EH (cell line): ENCODE results near the gene RBMS2.
"Not testable (repeated sequence)": the region's sequence is repeated elsewhere in the genome, so short reads cannot be mapped to it uniquely, and the experiment has no call there.

Experiments used
- DNase-seq: peaks from one replicate; pipeline ENCODE4 v3.0.0-alpha.2; 2015; ENCODE audit warnings: low read depth

RBMS2 gene

GRCh38 chr12:56517854-56518253 is 3.8 kb upstream of the RBMS2 start:
- no peak for DNase-seq

GRCh38 chr12:56518570-56518969 is 3.0 kb upstream of the RBMS2 start:
- DNase-seq = peak; percentile 84

- peak; percentile 40 for DNase-seq
Measured at GRCh38 chr12:56520048-56520447, 1.6 kb upstream of the RBMS2 start.

DNA sequence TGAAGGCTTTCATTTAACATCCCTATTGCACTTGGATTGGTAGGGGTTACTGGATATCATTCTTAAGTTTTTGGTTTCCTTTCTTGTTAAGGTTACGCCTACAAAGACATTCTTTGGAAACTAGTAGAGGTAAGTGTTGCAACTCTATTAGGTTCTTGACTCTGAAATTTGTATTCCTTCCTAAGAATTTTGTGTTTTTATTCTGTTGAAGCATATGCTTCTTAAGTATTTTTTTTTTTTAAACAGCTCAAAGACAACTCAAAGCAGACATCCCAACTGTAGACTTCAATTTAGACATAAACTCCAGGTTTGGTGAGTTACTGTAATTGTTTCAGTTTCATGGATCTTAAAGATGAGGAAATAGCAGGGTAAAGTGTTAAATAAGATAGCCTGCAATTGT is 1.1 kb upstream of the RBMS2 start:
- peak; percentile 13 for DNase-seq

GRCh38 chr12:56521209-56521589 is 421 bp upstream of the RBMS2 start:
- no peak for DNase-seq

DNA sequence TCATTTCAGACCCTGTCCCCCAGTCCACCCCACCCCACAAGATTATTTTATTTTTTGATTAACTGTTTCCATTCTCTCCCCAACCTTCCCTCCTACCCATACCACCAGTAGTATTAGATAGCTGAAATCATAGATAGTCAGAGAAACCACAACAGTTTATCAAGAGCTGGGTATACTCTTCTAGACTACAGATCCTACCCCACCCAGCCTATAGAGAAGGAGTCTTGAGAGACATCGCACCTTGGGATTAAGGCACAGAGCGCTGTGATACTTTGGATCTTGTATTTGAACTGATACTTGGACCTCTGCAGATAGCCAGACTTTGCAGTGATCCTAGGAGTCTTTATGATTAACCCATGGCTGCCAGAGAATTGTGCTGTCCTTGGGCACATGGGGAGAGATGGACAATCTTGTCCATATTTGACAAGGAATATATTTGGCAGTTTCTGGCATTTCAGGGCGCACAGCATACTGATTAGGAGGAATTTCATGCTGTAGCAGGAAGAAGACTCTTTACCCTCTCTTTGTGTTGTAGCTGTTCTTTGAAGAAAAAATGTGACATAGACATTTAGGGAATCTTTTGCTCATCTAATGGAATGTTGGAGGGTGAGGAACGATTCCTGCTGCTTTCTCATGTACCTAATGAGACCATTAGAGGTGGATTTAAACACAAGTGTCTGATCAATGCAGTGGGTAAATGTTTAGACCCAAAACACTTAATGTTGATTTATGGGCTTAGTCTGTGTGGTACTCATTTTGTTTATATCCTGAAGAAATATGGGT is 982 bp downstream of the RBMS2 start:
- peak; percentile 73 for DNase-seq

GRCh38 chr12:56528846-56529245 is 7.2 kb downstream of the RBMS2 start:
- peak; percentile 27 for DNase-seq

- DNase-seq = peak; percentile 20
Measured at GRCh38 chr12:56529656-56530055, 8.0 kb downstream of the RBMS2 start.

GRCh38 chr12:56530390-56531055 is 8.9 kb downstream of the RBMS2 start:
- DNase-seq = no peak

DNA sequence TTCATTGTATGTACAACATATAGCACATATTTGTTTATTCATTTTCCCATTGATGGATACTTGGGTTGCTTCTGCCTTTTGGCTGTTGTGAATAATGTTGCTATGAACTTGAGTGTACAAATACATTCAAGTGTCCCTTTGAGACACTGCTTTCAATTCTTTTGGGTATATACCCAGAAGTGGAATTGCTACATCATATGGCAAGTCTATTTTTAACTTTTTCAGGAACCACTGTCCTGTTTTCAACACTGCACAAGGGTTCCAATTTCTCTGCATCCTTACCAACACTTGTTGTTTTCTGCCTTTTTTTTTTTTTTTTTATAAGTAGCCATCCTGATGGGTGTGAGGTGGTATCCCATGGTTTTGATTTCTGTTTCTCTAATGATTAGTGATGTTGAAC is 15.9 kb downstream of the RBMS2 start:
- no peak for DNase-seq

GRCh38 chr12:56541631-56542030 is 20.0 kb downstream of the RBMS2 start:
- DNase-seq = no peak

DNA sequence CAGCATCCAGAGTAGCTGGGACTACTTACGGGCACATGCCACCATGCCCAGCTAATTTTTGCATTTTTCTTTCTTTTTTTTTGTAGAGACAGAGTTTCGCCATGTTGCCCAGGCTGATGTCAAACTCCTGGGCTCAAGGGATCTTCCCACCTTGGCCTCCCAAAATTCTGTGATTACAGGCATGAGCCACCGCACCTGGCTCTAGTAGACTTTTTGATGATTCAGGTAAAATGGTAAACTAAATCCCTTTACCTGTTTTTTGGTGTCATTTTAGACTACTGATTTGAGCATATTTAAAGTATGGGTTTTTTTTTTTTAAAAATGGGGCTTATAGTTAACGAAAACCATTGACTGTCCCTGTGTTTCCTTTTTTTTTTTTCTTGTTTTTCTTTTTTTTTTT is 20.5 kb downstream of the RBMS2 start:
- DNase-seq = no peak

DNA sequence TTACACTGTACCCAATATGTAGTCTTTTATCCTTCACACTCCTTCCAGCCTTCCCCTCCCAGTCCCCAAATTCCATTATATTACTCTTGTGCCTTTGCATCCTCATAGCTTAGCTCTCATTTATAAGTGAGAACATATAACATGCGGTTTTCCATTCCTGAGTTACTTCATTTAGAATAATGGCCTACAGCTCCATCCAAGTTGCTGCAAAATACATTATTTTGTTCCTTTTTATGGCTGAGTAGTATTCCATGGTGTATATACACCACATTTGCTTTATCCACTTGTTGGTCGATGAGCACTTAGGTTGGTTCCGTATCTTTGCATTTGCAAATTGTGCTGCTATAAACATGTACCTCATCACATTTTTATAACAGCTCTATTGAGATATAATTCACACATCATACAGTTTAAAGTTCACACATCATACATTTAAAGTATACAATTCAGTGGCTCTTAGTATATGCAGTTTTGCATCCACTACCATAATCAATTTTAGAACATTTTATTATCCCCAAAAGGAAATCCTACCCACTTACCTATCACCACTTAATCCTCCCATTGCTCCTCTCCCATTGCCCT is 23.5 kb downstream of the RBMS2 start:
- DNase-seq = no peak

GRCh38 chr12:56546680-56547079 is 25.1 kb downstream of the RBMS2 start:
- no peak for DNase-seq

GRCh38 chr12:56551070-56551469 is 29.4 kb downstream of the RBMS2 start:
- DNase-seq = no peak

DNA sequence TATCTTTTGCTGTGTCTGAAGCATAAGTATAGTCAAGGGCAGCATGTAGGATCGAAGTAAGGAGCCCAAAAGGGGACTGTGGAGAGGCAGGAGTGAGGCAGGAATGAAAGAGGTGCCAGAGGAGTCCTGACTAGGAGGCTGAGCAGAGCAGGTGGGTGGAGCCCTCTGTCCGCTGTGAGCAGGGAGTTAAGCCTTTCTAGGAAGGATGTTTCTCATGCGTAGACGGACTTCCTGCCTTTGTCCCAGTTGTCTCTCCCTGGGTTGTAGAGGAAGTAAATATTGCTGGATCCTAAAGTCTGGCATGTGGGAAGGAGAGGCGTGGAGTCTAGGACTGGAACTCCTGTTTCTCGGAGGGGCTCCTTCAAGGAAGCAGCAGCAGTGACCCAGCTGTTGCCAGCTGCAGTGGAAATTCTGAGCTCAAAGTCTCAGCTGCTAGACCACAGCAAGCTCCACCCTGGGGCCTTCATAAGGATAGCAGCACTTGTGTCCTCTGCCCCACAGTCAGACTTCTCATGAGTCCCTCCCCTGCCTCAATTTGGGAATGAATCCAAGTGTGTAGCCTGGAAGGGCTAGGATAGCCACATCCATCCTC is 44.0 kb downstream of the RBMS2 start:
- peak; percentile 74 for DNase-seq

DNA sequence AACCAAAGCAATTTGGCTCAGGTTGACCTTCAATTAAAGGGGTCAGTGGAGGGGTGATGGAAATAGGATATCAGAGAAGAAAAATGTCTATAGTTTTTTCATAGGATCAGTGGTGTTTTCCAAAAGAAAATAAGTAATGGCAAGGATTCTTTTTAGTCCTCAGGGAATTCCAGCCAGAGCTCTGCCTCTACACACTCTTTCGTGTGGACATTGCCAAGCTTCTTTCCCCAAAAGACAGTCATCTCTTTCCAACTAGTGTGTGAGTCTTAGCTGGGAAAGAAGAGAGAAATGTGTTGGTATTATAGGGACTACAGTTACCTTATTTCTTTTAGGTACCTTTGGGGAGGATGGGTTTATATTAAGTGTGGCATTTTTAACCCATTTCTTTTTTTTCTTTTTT is 46.5 kb downstream of the RBMS2 start:
- DNase-seq = no peak

DNA sequence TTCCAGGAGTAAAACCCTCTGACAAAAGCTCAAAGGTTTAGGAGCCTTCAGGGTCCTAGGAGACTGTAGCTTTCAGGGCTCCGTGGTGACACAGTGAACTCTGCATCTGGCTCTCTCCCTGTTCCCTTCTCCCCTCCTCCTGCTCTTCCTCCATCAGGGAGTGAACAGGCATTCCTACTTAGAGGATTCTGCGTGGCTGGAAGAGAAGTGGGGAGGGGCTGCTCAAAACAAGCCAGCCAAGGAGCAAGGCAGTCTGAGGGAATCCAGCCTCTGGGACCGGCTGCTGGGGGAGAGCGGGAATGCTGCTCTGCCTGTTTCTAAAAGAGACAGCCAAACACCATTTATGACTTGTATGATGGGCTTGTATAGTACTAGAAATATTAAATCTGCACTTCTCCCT is 49.5 kb downstream of the RBMS2 start:
- no peak for DNase-seq

DNA sequence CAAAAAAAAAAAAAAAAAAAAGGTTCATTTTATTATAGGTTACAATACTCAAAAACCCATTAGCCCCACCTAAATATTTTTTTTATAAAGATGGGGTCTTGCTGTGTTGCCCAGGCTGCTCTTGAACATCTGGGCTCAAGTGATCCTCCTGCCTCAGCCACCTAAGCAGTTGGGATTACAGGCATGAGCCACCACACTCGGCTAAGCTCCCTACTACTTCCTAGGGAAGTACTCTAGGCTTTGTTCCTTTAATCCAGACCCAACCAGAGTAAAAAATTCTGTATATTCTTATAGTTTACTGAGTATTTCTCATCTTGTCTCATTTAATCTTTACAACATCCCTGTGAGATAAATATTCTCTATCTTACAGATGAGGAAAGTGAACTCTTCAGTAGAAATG is 50.7 kb downstream of the RBMS2 start:
- no peak for DNase-seq

- peak; percentile 40 for DNase-seq
Measured at GRCh38 chr12:56574210-56574609, 52.6 kb downstream of the RBMS2 start.

- DNase-seq = not testable (repeated sequence)
Measured at GRCh38 chr12:56577248-56577647, 55.6 kb downstream of the RBMS2 start.

DNA sequence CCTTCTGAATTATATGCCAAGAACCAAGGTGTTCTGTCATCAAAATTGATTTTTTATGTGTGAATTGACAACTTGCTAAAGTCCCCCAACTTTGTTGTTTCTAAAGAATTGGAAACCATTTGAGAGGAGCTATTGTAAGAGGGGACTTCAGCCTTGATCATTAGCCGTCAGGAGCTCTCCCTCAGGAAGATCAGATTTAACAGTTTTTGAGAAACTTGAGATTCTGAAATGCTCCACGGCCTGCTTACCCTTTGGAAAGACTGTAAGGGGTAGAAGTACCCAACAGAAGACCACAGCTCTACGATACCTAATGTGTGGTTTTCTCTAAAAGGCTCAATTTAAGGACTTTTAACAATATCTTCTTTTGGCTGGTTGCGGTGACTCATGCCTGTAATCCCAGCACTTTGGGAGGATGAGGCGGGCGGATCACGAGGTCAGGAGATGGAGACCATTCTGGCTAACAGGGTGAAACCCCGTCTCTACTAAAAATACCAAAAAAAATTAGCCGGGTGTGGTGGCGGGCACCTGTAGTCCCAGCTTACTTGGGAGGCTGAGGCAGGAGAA is 57.4 kb downstream of the RBMS2 start:
- no peak for DNase-seq
